Measurements from ENCODE around the gene CDC14B.
"Not testable (repeated sequence)": the region's sequence is repeated elsewhere in the genome, so short reads cannot be mapped to it uniquely, and the experiment has no call there.

CDC14B gene

DNA sequence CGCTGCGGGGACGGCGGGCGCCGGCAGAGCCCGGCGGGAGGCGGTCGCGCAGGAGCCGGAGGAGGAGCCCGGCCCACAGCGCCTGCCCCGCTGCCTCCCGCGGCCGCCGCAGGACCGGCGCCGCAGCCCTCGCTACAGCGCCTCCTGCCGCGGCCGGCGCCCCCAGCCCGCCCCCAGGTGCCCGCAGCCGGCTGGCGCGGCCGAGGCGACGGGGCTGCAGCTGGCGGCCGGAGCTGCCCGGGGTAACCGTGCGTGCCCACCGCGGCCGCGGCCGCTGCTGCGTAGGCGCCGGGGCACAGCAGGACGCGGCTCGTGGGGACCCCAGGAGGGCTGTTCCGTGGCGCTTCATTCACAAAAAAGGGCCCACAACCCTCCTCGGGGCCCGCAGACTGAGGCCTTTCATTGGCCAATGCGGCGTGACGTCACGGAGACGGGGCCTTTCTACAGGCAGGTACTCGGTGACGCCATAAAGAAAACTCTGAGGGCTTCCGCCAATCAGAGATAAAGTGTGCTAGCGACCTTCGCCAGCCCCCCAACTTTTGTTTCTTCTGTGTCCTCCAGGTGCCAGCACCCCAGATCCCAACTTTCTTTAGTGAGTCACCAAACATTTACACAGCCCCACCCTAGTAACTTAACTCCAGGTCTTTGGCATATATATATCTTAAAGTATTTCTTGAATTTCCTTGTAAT lies at the start of gene CDC14B:
TSS of gene CDC14B (minus strand) at position 353 of the 690 bp plus-strand sequence. CDS start 465 bp downstream, outside the sequence.
- DNase-seq: no peak

- DNase-seq: no peak
Measured at GRCh38 chr9:96668868-96669534, 49.4 kb upstream of the CDC14B start.

DNA sequence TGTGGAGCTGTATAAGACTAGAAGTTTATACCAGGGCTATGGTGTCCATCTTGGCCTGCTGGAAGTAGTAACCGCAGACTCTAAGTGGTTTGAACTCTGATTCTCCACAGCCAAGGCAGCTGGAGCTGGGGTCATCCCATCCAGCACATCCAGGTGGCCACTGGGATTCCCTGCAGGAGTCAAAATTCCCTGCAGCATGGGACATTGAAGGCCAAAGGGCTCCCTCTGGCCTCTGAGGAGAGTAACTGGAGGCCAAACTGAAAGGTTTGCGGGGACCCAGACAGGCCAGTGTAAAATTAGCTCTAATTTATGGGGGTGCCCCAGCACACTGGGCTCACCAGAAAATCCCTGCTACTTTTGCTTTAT lies 47.7 kb upstream of the CDC14B start:
- no peak for DNase-seq

DNA sequence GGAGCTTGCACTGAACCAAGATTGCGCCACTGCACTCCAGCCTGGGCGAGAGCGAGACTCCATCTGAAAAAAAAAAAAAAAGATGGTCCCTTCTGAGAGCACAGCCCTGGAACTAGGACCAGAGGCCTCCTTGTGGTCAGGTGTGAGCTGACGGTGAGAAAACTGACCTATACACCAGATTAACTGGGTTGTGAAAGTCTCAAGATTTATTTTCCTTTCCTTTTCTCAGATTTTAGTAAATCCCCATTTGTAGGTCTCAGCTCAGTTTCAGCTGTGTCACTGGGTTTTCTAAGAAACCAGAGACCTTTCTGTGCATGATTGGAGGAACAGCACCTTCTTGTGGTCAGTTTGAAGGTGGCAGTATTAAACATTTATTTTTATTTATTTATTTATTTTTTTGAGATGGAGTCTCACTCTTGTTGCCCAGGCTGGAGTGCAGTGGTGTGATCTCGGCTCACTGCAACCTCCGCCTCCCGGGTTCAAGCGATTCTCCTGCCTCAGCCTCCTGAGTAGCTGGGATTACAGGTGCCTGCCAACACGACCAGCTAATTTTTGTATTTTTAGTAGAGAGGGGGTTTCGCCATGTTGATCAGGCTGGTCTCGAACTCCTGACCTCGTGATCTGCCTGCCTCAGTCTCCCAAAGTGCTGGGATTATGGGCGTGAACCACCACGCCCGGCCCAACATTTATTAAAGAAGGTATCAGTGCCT lies 47.2 kb upstream of the CDC14B start:
- DNase-seq: not testable (repeated sequence)

GRCh38 chr9:96665789-96666188 lies 46.1 kb upstream of the CDC14B start:
- DNase-seq: no peak

DNA sequence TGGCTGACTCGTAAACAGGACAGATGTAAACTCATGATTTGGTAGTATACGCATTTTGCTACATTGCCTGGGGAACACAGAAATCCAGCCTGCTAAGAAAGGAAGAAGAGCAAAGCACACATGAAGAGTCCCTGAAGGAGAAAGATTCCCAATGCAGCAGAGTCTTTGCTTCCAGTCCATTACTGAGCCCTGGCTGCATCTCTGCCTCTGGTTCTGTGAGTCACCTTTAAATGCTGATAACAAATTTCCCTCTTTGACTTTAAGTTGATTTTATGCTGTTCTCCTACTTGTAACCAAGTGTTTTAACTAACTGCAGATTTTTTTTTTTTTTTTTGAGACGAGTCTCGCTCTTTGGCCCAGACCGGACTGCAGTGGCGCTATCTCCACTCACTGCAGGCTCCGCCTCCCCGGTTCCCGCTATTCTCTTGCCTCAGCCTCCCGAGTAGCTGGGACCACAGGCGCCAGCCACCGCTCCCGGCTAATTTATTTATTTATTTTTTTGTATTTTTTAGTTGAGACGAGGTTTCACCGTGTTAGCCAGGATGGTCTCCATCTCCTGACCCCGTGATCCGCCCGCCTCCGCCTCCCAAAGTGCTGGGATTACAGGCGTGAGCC lies 44.0 kb upstream of the CDC14B start:
- DNase-seq: no peak

DNA sequence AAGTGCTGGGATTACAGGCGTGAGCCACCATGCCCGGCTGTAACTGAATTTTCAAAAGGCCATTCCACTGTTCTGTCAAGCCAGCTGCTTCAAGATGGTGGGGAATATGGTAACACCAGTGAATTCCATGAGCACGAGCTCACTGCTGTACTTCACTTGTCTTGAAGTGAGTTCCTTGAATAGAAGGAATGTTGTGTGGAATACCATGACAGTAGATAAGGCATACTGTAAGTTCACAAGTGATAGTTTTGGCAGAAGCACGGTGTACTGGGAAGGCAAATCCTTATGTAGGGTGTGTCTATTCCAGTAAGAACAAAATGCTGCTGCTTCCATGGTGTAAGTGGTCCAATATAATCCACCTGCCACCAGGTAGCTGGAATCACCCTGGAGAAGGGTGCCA lies 42.1 kb upstream of the CDC14B start:
- DNase-seq: no peak

GRCh38 chr9:96660692-96661248 lies 41.1 kb upstream of the CDC14B start:
- DNase-seq: no peak

DNA sequence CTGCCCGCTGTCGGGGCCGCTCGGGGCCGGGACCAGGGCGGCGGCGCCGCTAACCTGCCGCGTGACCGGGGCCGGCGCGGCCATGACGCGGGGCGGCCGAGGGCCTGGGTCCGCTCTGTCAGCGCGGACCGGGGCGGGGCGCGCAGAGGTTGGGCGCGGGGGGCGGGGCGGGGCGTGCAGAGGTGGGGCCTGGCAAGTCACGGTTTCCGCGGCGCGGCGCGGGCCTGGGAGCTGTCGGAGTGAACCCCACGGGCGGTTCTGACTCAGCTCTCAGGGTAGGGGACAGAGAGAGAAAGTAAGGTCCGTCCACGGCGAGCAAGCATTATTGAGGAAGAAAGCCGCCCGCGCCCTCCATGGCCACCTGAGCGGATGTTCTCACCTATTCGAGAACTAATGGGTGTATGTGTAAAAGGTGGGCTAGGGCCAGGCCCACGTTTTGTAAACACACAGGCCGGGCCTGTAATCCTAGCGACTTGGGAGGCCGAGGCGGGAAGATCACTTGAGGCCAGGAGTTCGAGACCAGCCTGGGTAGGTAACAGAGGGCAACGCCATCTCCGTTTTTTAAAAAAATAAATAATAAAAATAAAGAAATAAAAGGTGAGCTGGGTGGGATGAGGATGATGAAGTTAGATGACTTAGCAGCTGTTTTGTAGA lies 35.7 kb upstream of the CDC14B start, which contains the start of gene PRXL2C:
TSS of gene PRXL2C (minus strand) at position 120 of the 654 bp plus-strand sequence. CDS start at position 84, 36 bp downstream.
- DNase-seq: no peak

DNA sequence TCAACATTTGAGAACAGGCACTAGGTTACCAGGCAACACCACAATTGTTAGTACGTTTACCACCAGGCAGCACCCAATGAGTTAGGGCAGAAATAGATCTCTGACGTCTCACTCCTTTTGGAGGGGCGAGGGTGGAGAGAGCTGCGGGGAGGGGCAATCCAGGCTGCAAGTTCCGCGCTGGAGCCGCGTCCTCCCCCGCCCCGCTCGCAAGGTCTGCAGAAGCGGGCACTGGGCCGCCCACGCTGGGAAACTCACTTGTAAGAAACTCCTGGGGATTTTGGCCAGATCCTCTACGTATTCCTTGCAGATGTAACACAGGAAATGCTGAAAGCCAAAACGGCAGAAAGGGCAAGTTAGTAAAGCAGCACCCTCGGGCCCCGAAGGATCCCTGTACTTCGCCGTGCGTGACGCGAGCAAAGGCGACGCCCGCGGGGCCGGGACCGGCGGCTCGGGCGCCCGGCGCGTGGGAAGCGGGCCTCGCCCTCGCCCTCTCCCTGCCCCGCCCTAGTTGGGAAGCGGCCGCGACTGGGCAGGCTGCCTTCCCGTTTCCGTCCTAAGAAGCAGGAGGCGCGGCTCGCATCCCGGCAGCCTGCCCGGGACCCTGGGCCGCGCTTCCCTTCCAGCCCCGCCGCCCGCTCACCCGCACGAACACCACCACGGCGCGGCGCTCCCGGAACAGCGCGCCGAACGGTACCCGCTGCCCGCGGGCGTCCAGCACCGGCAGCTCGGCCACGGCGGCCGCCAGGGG lies 35.0 kb upstream of the CDC14B start:
- no peak for DNase-seq

DNA sequence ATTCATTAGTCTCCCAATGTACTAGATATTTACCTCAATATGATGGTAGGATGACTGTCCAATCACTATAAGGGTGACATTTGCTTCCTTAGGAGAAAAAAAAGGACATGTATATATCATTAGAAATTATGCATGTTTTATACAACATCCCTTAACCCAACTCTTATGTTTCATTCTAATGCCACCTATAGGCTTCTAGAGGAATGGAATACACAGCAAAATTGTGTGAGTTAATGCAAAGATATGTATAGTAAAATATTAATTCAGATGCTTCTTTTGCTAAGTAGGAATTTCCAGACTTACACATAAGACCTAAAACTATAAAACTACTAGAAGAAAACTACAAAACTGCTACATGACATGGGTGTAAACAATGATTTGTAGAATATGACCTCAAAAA lies 32.0 kb upstream of the CDC14B start:
- no peak for DNase-seq

- no peak for DNase-seq
Measured at GRCh38 chr9:96649620-96650324, 30.1 kb upstream of the CDC14B start.

- no peak for DNase-seq
Measured at GRCh38 chr9:96646081-96646991, 26.7 kb upstream of the CDC14B start.

- no peak for DNase-seq
Measured at GRCh38 chr9:96644137-96644536, 24.5 kb upstream of the CDC14B start.

DNA sequence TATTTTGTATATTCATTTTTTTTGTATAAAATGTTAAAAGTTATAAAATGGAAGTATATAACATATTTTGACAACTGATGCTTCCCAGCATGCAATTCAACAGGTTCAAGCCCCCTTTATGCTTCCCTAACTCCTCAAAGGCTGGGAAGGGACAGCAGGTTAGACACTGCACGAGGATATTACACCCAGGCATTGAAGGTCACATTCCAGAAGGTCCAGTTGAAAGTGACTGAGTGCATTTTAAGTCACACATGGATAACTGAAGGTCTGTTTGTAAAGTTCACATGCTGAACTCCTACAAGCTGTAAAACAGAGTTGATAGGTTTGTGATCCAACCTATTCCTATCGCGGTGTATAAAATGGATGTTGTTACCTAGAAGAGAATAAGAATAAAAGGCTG lies 21.9 kb upstream of the CDC14B start:
- DNase-seq: no peak

DNA sequence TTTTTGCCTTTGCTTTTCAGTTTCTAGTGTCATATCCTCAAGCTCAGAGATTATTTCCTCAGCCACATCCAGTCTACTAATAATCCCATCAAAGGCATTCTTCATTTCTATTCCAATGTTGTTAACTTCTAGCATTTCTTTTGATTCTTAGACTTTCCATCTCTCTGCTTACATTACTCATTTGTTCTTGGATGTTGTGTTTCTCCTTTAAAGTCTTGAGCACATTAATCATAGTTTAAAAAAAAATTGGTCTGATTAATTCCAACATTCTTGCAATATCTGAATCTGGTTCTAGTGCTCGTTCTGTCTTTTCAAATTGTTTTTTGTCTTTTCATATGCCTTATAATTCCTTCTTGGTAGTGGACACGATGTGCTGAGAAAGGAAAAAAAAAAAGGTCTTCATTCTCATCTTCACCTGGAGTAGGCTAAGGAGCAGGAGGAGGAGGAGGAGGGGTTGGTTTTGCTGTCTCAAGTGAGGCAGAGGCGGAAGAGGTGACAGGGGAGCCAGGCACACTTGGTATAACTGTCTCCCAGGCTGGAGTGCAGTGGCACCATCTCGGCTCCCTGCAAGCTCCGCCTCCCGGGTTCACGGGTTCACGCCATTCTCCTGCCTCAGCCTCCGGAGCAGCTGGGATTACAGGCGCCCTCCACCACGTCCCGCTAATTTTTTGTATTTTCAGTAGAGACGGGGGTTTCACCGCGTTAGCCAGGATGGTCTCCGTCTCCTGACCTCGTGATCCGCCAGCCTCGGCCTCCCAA lies 19.1 kb upstream of the CDC14B start:
- no peak for DNase-seq

- DNase-seq: no peak
Measured at GRCh38 chr9:96636368-96636767, 16.7 kb upstream of the CDC14B start.

DNA sequence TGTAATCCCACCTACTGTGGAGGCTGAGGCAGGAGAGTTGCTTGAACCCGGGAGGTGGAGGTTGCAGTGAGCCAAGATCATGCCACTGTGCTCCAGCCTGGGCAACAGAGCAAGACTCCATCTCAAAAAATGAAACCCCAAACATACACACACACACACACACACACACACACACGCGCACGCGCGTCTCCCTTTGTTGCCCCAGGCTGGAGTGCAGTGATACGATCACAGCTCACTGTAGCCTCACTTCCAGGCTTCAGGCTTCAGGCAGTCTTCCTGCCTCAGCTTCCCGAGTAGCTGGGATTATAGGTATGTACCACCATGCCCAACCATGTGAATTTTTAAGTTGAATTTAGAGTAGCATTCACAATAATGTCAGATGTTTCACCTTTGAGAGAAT lies 13.9 kb upstream of the CDC14B start:
- DNase-seq: not testable (repeated sequence)

DNA sequence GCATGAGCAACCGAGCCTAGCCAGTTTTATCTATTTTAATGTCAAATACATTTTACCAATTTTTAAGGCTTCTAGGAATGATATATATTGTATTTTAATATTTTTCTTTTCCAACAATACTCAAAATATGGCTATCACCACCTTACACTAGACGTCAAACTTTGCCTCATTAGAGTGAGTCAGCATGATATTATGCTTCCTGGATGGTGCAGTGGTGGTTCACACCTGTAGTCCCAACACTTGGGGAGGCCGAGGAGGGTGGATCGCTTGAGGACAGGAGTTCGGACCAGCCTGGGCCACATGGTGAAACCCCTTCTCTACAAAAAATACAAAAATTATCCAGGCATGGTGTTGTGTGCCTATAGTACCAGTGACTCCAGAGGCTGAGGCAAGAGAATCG lies 7.3 kb upstream of the CDC14B start:
- no peak for DNase-seq
